K562 (cell line): ENCODE results near the gene TNFAIP3. TPM values are rescaled to one million over a fixed set of nuclear protein-coding genes. Genes with fewer than 3 reads are reported as not detected.
A peak's percentile ranks its signal among the peaks of the same experiment; 100 is the strongest.

Source experiments
- BRF1 ChIP-seq: IDR thresholded peaks from 3 replicates; pipeline ENCODE4 v1.6.1; 2011; ENCODE audit warnings: borderline replicate concordance, mild to moderate bottlenecking; ENCODE audit not compliant: insufficient read length; ENCODE audit errors: extremely low read depth
- CBX5 ChIP-seq: IDR thresholded peaks from 2 replicates; pipeline ENCODE4 v1.6.1; 2014; ENCODE audit warnings: low read depth, borderline replicate concordance
- CHD7 ChIP-seq: fragments of 200-600 bp; sonication (generic); IDR thresholded peaks from one replicate; pipeline ENCODE4 v1.6.1; 2012; ENCODE audit warnings: mild to moderate bottlenecking, low read depth, low read length, inconsistent platforms
- DIDO1 ChIP-seq: fragments of 450-650 bp; IDR thresholded peaks from 2 replicates; pipeline ENCODE4 v1.6.1; 2016; ENCODE audit warnings: low read depth, missing biosample characterization, missing genetic modification characterization
- IRF1 ChIP-seq: sonication (generic); formaldehyde crosslinking; IDR thresholded peaks from 2 replicates; pipeline ENCODE4 v1.8.0; 2022; ENCODE audit warnings: missing genetic modification reagents, mild to moderate bottlenecking, borderline replicate concordance
- NFATC3 ChIP-seq: fragments of 450-650 bp; IDR thresholded peaks from 2 replicates; pipeline ENCODE4 v1.6.1; 2017; ENCODE audit warnings: mild to moderate bottlenecking
- POLR3A ChIP-seq: IDR thresholded peaks from 2 replicates; pipeline ENCODE4 v1.6.1; 2011; ENCODE audit warnings: borderline replicate concordance, mild to moderate bottlenecking, moderate library complexity; ENCODE audit not compliant: insufficient read length, insufficient read depth; ENCODE audit errors: extremely low read depth
- SREBF2 ChIP-seq: sonication (generic); formaldehyde crosslinking; IDR thresholded peaks from 2 replicates; pipeline ENCODE4 v1.4.0; 2020; ENCODE audit warnings: mild to moderate bottlenecking, missing genetic modification reagents
- TCF7L2 ChIP-seq: fragments of 150-350 bp; IDR thresholded peaks from 2 replicates; pipeline ENCODE4 v1.6.1; 2016; ENCODE audit warnings: low read depth, mild to moderate bottlenecking, low read length, moderate library complexity
- ZFPM2 ChIP-seq: fragments of 250-450 bp; sonication (Bioruptor Pico); IDR thresholded peaks from 2 replicates; pipeline ENCODE4 v1.5.1; 2022; ENCODE audit warnings: mild to moderate bottlenecking
- polyA plus RNA-seq, 8 experiments: library from polyadenylated mRNA; depleted of rRNA in 4 of 8; stranded (reverse) in 5 of 8; unstranded in 3 of 8; fragments of >200 nt; fragmentation: Nextera tagmentation in 2 of 8; fragmentation: Illumina TruSeq in 1 of 8; extraction: Ambion mirVana in 2 of 8; extraction: Trizol in 1 of 8; gene quantifications; 2 replicates each; pipeline versions ENCODE4 v1.2.1 to v1.2.3, GENCODE V29; 2011 to 2014; ENCODE audit warnings: inconsistent platforms in 1 of 8, missing spikeins in 1 of 8
- total RNA-seq, 7 experiments: library from RNA; depleted of rRNA in 6 of 7; stranded (reverse); fragments of >200 nt in 6 of 7; fragmentation: Illumina TruSeq in 2 of 7; extraction: Trizol in 2 of 7; gene quantifications; 2 replicates each; pipeline versions ENCODE4 v1.2.1 to v1.2.3, GENCODE V29; 2011 to 2021; ENCODE audit warnings: low replicate concordance in 1 of 7
- TF ChIP-seq, protein P1 (sequence below), 2 experiments: fragments of 150-350 bp in 1 of 2; IDR thresholded peaks; 2 replicates each; pipeline ENCODE4 v1.6.1; 2012 to 2016; ENCODE audit warnings: low read depth in 2 of 2, low read length in 2 of 2, mild to moderate bottlenecking in 1 of 2, moderate library complexity in 1 of 2

The TNFAIP3 gene
- total and polyA plus RNA-seq, 9 of the 15 experiments (the other 6 are each of a cell fraction or from before 2014, with no cell fraction given), result 0.79 to 17.0 (median 6.4) TPM

GRCh38 chr6:137864812-137865508 lies 2.1 kb upstream of the TNFAIP3 start (continued):
- TF ChIP-seq, protein P1, sequence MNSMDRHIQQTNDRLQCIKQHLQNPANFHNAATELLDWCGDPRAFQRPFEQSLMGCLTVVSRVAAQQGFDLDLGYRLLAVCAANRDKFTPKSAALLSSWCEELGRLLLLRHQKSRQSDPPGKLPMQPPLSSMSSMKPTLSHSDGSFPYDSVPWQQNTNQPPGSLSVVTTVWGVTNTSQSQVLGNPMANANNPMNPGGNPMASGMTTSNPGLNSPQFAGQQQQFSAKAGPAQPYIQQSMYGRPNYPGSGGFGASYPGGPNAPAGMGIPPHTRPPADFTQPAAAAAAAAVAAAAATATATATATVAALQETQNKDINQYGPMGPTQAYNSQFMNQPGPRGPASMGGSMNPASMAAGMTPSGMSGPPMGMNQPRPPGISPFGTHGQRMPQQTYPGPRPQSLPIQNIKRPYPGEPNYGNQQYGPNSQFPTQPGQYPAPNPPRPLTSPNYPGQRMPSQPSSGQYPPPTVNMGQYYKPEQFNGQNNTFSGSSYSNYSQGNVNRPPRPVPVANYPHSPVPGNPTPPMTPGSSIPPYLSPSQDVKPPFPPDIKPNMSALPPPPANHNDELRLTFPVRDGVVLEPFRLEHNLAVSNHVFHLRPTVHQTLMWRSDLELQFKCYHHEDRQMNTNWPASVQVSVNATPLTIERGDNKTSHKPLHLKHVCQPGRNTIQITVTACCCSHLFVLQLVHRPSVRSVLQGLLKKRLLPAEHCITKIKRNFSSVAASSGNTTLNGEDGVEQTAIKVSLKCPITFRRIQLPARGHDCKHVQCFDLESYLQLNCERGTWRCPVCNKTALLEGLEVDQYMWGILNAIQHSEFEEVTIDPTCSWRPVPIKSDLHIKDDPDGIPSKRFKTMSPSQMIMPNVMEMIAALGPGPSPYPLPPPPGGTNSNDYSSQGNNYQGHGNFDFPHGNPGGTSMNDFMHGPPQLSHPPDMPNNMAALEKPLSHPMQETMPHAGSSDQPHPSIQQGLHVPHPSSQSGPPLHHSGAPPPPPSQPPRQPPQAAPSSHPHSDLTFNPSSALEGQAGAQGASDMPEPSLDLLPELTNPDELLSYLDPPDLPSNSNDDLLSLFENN (IDR thresholded peaks at IDR 0.05; ENCODE audit: low read depth in 2 of 2, low read length in 2 of 2), result no peak
- TF ChIP-seq SREBF2, result no peak
- no peak for TF ChIP-seq CBX5
- 0 out of 2 replicates have a peak, but pooled peaks have one; percentile 31 for TF ChIP-seq NFATC3
- no peak for TF ChIP-seq ZFPM2 (CRISPR knock-in tag)
- TF ChIP-seq IRF1, result no peak
- TF ChIP-seq POLR3A, result no peak
- TF ChIP-seq CHD7, result no peak
- no peak for TF ChIP-seq BRF1
- no peak for TF ChIP-seq TCF7L2
- TF ChIP-seq DIDO1 (tag), result no peak
